Fibroblast of pulmonary artery (primary cell): ENCODE measurements around the gene RABGGTA.

Source experiments
- DNase-seq: peaks from one replicate; pipeline ENCODE4 v3.0.0-alpha.2; 2010; ENCODE audit warnings: low read depth
- H3K4me3 ChIP-seq: replicated peaks from 2 replicates; pipeline ENCODE4 v1.5.1; 2011; ENCODE audit warnings: low read depth, mild to moderate bottlenecking, control low read depth, low read length, moderate library complexity
- CTCF ChIP-seq: IDR thresholded peaks from 2 replicates; pipeline ENCODE4 v1.5.1; 2011; ENCODE audit warnings: mild to moderate bottlenecking, control low read depth, low read length, inconsistent platforms; ENCODE audit errors: missing control alignments

Gene RABGGTA

DNA sequence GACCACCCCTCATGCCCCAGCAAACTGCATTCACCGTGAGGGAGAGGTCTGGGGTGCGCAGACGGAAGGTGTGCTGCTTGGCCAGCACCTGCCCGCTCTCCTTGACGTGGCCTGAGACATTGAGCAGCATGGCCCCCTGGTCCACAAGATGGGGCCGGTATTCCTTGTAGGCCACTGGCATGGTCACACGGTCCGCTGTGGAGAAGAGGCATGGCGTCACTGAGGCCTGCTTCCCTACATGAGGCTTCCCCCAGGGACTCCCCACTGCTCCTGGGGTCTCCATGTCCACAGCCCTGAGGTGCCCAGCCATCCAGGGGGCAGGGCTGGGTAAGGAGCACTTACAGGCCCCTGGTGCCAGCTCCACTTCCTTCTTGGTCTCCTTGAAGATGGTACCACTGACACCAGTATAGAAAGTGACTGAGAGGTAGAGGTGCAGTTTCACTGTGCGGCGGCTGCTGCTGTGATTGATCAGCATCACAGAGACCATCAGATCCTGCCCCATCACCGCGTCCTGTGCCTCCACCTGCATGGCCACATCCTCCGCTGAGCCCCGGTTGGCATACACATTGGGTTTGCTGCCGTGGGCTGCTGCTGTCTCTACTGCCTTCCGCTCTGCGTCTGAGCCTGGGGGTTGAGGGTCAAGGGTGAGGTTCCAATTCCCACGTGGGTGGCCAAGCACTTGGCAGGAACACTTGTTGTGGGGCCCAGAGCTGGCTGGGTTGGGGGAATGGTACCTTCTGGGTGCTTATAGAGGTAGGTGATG is 16.6 kb downstream of the RABGGTA start:
- H3K4me3 ChIP-seq = no peak overlapping the region
- no peak for TF ChIP-seq CTCF
- no peak for DNase-seq

- TF ChIP-seq CTCF = no peak
- H3K4me3 ChIP-seq = no peak overlapping the region
- no peak for DNase-seq
These were observed 17.5 kb downstream of the RABGGTA start for GRCh38 chr14:24253936-24254335.

- no peak overlapping the region for H3K4me3 ChIP-seq
- TF ChIP-seq CTCF = no peak
- DNase-seq = no peak
These were observed 18.9 kb downstream of the RABGGTA start for GRCh38 chr14:24252289-24253124.

DNA sequence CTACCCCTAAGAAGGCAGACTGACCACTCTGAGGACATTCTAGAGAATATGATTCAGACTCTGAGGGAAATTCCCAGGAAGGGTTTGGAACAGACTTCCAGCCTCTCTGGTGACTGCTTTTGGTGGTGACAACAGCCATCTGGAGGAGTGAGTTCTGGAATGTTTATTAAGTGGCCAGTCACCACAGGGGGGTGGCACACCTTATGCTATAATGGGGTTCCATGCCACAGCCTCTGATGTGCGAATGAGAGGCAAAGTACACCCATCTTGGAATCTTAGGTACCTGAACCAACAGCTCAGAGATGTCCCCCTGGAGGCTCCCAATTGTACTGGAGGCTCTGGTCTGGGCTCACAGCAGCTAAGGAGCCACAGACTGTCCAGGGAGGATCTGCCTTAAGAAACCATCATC is 19.5 kb downstream of the RABGGTA start:
- H3K4me3 ChIP-seq = no peak overlapping the region
- DNase-seq = peak; percentile 54
- peak; percentile 34 for TF ChIP-seq CTCF

- TF ChIP-seq CTCF = no peak
- H3K4me3 ChIP-seq = no peak overlapping the region
- DNase-seq = no peak
These were observed 21.0 kb downstream of the RABGGTA start for GRCh38 chr14:24250354-24250753.

GRCh38 chr14:24249230-24250021 is 22.0 kb downstream of the RABGGTA start:
- no peak for DNase-seq
- TF ChIP-seq CTCF = no peak
- H3K4me3 ChIP-seq = no peak overlapping the region
